Right lobe of liver (tissue), 4 donors: ENCODE measurements around the gene ASTN1.

Source experiments
- POLR2A ChIP-seq: fragments of 450-650 bp; IDR thresholded peaks from one replicate; pipeline ENCODE4 v1.6.1; 2017; ENCODE audit warnings: antibody characterized with exemption, mild to moderate bottlenecking
- TF ChIP-seq, protein P1 (sequence below), 4 donors: fragments of 200-600 bp in 3 of 4; fragments of 450-650 bp in 1 of 4; IDR thresholded peaks; one replicate each; pipeline versions ENCODE4 v1.5.1 to v1.8.0; 2016 to 2022; ENCODE audit warnings: antibody characterized with exemption in 4 of 4, mild to moderate bottlenecking in 2 of 4
- donor health status: DM: no; HTN: no; CAD: no.
- donor health status: DM: no; HTN: no; CAD: no.
- donor health status: DM: no; HTN: yes; CAD: no.

DNA sequence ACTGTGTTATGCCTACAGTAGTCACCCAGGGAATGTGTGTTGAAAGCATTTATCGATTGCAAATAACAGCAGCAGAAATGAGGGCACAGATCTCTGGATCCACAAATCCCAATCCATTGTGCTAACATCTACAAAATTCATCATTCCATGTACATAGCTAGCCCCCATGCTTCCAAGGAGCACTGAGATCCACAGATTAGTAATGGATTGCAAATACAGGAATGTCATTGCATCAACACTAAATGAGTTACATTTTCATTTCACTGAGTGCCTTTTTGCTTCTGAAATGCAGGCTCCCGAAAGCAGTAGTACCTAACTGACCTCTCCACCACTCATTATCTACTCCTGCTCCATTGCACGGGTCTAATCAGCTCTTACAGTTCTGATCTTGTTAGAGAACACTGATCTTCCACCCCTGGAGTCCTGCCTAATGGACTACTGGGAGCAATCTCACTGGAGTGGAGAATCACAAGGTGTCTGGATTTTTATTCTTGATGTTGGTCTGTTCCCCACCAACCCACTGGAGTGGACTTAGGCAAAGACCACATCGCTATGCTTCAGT is 30.5 kb downstream of the ASTN1 start:
- no peak for TF ChIP-seq POLR2A
- TF ChIP-seq, protein P1, sequence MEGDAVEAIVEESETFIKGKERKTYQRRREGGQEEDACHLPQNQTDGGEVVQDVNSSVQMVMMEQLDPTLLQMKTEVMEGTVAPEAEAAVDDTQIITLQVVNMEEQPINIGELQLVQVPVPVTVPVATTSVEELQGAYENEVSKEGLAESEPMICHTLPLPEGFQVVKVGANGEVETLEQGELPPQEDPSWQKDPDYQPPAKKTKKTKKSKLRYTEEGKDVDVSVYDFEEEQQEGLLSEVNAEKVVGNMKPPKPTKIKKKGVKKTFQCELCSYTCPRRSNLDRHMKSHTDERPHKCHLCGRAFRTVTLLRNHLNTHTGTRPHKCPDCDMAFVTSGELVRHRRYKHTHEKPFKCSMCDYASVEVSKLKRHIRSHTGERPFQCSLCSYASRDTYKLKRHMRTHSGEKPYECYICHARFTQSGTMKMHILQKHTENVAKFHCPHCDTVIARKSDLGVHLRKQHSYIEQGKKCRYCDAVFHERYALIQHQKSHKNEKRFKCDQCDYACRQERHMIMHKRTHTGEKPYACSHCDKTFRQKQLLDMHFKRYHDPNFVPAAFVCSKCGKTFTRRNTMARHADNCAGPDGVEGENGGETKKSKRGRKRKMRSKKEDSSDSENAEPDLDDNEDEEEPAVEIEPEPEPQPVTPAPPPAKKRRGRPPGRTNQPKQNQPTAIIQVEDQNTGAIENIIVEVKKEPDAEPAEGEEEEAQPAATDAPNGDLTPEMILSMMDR (IDR thresholded peaks at IDR 0.05) = no peak
